H1 (cell line): ENCODE measurements around the gene PIGS. TPM values are rescaled to one million over a fixed set of nuclear protein-coding genes. Genes with fewer than 3 reads are reported as not detected.

Experiments
- JUN ChIP-seq: IDR thresholded peaks from 2 replicates; pipeline ENCODE4 v1.6.1; 2011; ENCODE audit warnings: low read depth, mild to moderate bottlenecking, improper control_type of control experiment, low read length
- POU5F1 ChIP-seq: IDR thresholded peaks from 2 replicates; pipeline ENCODE4 v1.6.1; 2011; ENCODE audit warnings: low read depth, mild to moderate bottlenecking, low read length, moderate library complexity
- TCF12 ChIP-seq: IDR thresholded peaks from 2 replicates; pipeline ENCODE4 v1.6.1; 2011; ENCODE audit warnings: low read depth, mild to moderate bottlenecking, low read length
- polyA plus RNA-seq, 7 experiments: library from polyadenylated mRNA; depleted of rRNA in 3 of 7; stranded (reverse) in 5 of 7; unstranded in 2 of 7; fragments of >200 nt in 5 of 7; fragments of 200-250 nt in 2 of 7; gene quantifications; 1 replicate in 5 of 7; 2 replicates in 1 of 7; 4 replicates in 1 of 7; pipeline versions ENCODE4 v1.2.1 to v1.2.3, GENCODE V29; 2011 to 2013; ENCODE audit warnings: missing spikeins in 2 of 7, mixed read lengths in 2 of 7
- total RNA-seq: library from RNA; stranded (reverse); fragmentation: NEBNext Ultra II Directional; extraction: Animal tissue kit (Norgen Biotek cat#: 25700); gene quantifications from 2 replicates; pipeline ENCODE4 v1.2.1, GENCODE V29; 2021

Gene PIGS
- total and polyA plus RNA-seq, 2 of the 8 experiments (the other 6 are each of a cell fraction or from before 2014, with no cell fraction given) = 44.3 to 50.6 TPM

- TF ChIP-seq POU5F1 = no peak
- TF ChIP-seq TCF12 = no peak
- TF ChIP-seq JUN = no peak
- TF ChIP-seq, all 59 proteins: peak for 0
Measured at GRCh38 chr17:28528327-28529012, 42.9 kb downstream of the PIGS start (continued).
